Activated T-cell treated with anti-CD3 and anti-CD28 coated beads, Interleukin-2, amount 50 U/mL, for 4 hours (primary cell): ENCODE results near the gene LHFPL2. TPM values are rescaled to one million over a fixed set of nuclear protein-coding genes. Genes with fewer than 3 reads are reported as not detected.
"Not testable (repeated sequence)": the region's sequence is repeated elsewhere in the genome, so short reads cannot be mapped to it uniquely, and the experiment has no call there.

Experiments
- ATAC-seq, 2 donors: fragments of 200-7000 bp; cut with Tn5 transposase; one replicate each; pipeline ENCODE4 v1.10.0; 2021
- DNase-seq: peaks from one replicate; pipeline ENCODE4 v3.0.0-alpha.2; 2020
- H3K27me3 Mint-ChIP-seq: one replicate; pipeline ENCODE4 v1.8.0; 2021; ENCODE audit warnings: low read depth, mixed read lengths
- H3K36me3 Mint-ChIP-seq: one replicate; pipeline ENCODE4 v1.8.0; 2022; ENCODE audit warnings: mixed read lengths; ENCODE audit not compliant: insufficient read depth
- H3K4me1 Mint-ChIP-seq: one replicate; pipeline ENCODE4 v1.8.0; 2021; ENCODE audit warnings: low read depth, mixed read lengths
- H3K4me3 Mint-ChIP-seq: one replicate; pipeline ENCODE4 v1.8.0; 2021; ENCODE audit warnings: mild to moderate bottlenecking, moderate library complexity, mixed read lengths
- H3K9me3 Mint-ChIP-seq: one replicate; pipeline ENCODE4 v1.8.0; 2021; ENCODE audit warnings: mixed read lengths
- total RNA-seq, 3 donors: library from RNA; stranded (reverse); gene quantifications; one replicate each; pipeline ENCODE4 v1.2.1, GENCODE V29; 2021

Gene LHFPL2
- total RNA-seq, 3 donors from 2014 or later: 0.22 to 0.69 (median 0.23) TPM

DNA sequence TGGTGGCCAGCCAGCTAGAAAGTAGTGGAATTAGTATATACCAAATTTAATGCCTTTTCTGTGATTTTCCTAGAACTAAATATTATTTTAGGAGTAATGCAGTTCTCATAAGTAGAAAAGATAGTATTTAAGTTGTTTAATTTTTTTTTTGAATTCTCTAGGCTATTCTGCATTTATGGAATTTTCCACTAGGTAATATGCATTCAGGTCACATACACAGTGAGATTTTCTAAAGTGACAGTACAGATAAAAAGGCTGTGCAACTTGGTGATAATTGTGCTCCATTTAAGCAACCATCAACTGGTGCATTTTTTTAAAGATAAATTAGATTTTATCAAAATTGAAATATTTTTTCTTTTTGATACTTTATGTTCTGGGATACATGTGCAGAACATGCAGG lies 176.7 kb downstream of the LHFPL2 start:
- DNase-seq: no peak
- no peaks in the 10 kb centered on the region for H3K9me3 Mint-ChIP-seq
- no peak overlapping the region for H3K4me3 Mint-ChIP-seq
- H3K4me1 Mint-ChIP-seq: no peaks in the 10 kb centered on the region
- no peak for ATAC-seq
- no peaks in the 10 kb centered on the region for H3K27me3 Mint-ChIP-seq
- peaks cover 6% of the 10 kb centered on the region for H3K36me3 Mint-ChIP-seq

DNA sequence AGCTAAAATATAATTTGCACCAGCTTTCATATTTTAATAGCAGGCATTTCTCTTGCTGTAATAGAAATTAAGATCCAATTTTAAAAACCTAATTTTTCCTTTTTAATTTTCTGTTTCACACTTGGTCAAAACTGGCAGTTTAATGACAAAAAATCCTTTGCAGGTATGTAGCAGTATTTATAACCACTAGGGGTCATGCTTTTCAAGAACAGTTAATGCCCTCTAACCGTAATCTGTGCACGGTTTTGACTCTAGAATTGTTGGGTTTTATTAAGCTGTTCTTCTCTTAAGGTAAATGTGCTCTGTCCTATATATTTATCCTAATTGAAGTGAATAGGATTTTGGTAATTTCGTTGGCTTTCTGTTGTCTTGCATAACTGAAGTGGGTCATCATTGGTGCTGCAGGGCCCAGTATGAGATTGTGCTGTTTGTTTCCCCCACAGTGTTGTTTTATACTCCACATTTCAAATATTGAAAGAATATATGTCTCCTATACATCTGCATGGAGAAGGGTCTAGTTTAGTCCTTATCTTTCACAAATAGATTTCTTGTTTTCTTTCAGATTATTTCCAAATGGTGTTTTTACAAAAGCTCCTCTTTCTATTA lies 180.7 kb downstream of the LHFPL2 start:
- Mint-ChIP-seq H3K4me1 (no peaks in the 10 kb centered on the region), H3K9me3 (no peaks in the 10 kb centered on the region), H3K36me3 (peaks cover 25% of the 10 kb centered on the region), H3K27me3 (no peaks in the 10 kb centered on the region), H3K4me3 (no peak overlapping the region)
- ATAC-seq: no peak
- DNase-seq: no peak

DNA sequence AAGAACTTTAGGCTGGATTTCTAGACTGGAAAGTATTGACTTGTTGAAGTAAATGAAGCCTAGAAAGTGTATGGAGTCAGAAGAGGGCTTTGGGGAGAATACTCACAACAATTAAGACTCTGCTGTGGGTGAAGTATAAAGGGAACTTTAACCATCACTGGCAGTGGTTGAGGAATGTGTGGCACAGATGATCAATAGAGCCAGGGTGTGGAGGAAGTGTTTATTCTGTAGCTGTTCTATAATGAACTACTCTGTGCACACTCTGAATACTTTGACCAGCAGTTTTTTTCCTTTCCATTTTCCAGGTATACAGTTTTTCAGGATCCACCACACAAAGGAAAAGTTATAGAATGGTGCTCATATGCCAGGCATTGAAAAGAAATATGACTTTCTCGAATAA lies 181.4 kb downstream of the LHFPL2 start:
- H3K4me1 Mint-ChIP-seq: no peaks in the 10 kb centered on the region
- DNase-seq (no peak), ATAC-seq (no peak)
- no peaks in the 10 kb centered on the region for H3K9me3 Mint-ChIP-seq
- no peaks in the 10 kb centered on the region for H3K27me3 Mint-ChIP-seq
- H3K36me3 Mint-ChIP-seq: peaks cover 25% of the 10 kb centered on the region
- H3K4me3 Mint-ChIP-seq: no peak overlapping the region

DNA sequence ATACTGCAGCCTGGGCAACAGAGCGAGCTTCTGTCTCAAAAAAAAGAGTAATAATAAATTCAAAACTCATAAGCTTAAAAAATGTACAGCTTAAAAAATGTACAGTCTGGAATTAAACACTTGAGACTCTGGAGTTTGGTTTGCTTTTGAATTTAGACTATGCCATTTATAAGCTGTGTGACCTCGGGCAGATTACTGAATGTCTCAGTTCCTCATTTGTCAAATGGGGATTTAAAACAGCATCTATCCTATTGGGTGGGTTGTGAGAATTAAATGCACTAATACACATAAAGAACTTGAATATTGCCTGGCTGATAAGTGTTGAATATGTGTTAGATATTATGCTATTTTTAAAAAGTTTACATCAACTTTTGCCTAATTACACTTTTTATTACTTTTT lies 189.7 kb downstream of the LHFPL2 start:
- H3K4me1 Mint-ChIP-seq: peaks cover 10% of the 10 kb centered on the region
- DNase-seq: no peak
- H3K27me3 Mint-ChIP-seq: no peaks in the 10 kb centered on the region
- ATAC-seq: no peak
- no peaks in the 10 kb centered on the region for H3K9me3 Mint-ChIP-seq
- H3K36me3 Mint-ChIP-seq: peaks cover 38% of the 10 kb centered on the region
- no peak overlapping the region for H3K4me3 Mint-ChIP-seq

DNA sequence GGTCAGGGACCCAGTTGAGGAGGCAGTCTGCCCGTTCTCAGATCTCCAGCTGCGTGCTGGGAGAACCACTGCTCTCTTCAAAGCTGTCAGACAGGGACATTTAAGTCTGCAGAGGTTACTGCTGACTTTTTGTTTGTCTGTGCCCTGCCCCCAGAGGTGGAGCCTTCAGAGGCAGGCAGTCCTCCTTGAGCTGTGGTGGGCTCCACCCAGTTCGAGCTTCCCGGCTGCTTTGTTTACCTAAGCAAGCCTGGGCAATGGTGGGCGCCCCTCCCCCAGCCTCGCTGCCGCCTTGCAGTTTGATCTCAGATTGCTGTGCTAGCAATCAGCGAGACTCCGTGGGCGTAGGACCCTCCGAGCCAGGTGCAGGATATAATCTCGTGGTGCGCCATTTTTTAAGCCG lies 191.1 kb downstream of the LHFPL2 start:
- H3K9me3 Mint-ChIP-seq, H3K27me3 Mint-ChIP-seq, H3K4me3 Mint-ChIP-seq, ATAC-seq, DNase-seq: not testable (repeated sequence)
- Mint-ChIP-seq H3K4me1 (peaks cover 10% of the 10 kb centered on the region), H3K36me3 (peaks cover 33% of the 10 kb centered on the region)

DNA sequence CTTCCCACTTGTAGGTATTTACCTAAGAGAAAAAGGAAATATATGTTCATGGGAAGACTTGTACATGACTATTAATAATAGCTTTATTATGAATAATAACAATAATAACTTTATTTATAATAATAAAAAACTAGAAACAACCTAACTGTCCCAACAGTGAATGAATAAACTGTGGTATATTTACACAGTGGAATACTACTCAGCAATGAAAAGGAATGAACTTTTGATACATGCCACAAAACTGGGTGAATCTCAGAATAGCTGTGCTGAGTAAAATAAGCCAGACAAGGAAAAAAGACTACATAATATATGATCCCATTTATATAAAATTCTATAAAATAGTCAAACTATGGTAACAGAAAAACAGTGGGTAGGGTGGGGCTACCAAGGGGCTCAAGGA lies 199.5 kb downstream of the LHFPL2 start:
- Mint-ChIP-seq H3K9me3 (peaks cover 4% of the 10 kb centered on the region), H3K4me3 (no peak overlapping the region), H3K4me1 (no peaks in the 10 kb centered on the region), H3K27me3 (no peaks in the 10 kb centered on the region), H3K36me3 (peaks cover 36% of the 10 kb centered on the region)
- no peak for ATAC-seq
- DNase-seq: no peak

DNA sequence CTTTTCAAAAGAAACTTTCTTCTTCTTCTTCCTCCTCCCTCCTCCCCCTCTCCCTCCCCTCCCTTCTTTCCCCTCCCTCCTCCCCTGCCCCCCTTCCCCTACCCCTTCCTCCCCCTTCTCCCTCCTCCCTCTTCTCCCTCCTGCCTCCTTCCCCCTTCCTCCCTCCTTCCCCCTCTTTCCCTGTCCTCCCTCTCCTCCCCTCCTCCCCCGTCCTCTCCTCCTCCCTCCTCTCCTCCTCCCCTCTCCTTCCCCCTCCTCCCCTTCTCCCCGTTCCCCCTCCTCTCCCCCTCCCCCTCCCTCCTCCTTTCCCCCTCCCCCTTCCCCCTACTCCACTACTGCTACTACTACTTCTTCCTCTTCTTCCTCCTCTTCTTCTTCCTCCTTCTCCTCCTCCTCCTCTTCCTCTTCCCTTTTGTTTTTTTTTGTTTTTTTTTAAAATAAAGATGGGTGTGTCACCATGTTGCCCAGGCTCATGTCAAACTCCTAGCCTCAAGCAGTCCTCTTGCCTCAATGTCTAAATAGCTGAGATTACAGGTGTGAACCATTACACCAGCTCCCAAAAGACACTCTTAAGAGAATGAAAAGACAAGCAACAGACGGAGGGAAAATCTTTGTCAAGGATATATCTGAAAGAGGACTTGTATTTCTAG lies 200.7 kb downstream of the LHFPL2 start:
- Mint-ChIP-seq H3K27me3 (no peaks in the 10 kb centered on the region), H3K4me3 (no peak overlapping the region), H3K4me1 (no peaks in the 10 kb centered on the region), H3K9me3 (peaks cover 4% of the 10 kb centered on the region), H3K36me3 (peaks cover 40% of the 10 kb centered on the region)
- DNase-seq (no peak), ATAC-seq (no peak)
